ENCODE results near the gene WDFY2.

DNA sequence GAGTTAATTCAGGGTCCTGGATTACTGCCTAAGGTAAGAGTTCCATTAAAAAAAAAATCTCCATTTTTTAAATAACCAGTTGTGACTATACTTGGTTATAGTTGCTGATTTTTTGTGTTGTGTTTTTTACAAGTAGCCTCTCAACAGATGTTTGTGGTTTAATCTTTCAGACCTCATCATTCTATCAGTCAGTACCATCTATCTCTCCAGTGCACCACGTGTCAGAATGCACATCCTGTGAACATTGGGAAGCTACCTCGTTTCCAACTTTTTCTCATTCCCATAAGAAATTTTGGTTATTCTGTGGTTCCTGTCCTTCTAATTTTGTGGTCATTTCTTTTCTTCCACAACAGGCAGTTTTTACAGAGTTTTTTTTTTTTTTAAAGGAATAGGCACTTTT, 39.2 kb downstream of the WDFY2 start:
- TF ChIP-seq, protein P1, sequence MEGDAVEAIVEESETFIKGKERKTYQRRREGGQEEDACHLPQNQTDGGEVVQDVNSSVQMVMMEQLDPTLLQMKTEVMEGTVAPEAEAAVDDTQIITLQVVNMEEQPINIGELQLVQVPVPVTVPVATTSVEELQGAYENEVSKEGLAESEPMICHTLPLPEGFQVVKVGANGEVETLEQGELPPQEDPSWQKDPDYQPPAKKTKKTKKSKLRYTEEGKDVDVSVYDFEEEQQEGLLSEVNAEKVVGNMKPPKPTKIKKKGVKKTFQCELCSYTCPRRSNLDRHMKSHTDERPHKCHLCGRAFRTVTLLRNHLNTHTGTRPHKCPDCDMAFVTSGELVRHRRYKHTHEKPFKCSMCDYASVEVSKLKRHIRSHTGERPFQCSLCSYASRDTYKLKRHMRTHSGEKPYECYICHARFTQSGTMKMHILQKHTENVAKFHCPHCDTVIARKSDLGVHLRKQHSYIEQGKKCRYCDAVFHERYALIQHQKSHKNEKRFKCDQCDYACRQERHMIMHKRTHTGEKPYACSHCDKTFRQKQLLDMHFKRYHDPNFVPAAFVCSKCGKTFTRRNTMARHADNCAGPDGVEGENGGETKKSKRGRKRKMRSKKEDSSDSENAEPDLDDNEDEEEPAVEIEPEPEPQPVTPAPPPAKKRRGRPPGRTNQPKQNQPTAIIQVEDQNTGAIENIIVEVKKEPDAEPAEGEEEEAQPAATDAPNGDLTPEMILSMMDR (IDR thresholded peaks at IDR 0.05; ENCODE audit: insufficient read depth, low read depth, low read length) = no peak
- no peak for TF ChIP-seq EZH2 (IDR thresholded peaks at IDR 0.05; ENCODE audit: insufficient read depth, low read length)
